IMR-90 (cell line): Measurements from ENCODE around the gene ADCYAP1R1. TPM values are rescaled to one million over a fixed set of nuclear protein-coding genes. Genes with fewer than 3 reads are reported as not detected.

Source experiments
- ATAC-seq: fragments of 200-7000 bp; cut with Tn5 transposase; 2 replicates; pipeline ENCODE4 v1.9.1; 2020; ENCODE audit warnings: low read depth, mild to moderate bottlenecking, moderate library complexity
- BruUV-seq: library from RNA; stranded (reverse); fragments of 400-500 nt; replicated peaks from 2 replicates; lab custom pipeline; 2021; lab: Mats Ljungman, UMichigan
- CTCF ChIA-PET: fragments of 300-600 bp; formaldehyde crosslinking; extraction: SDS; loops from one replicate; lab custom pipeline; 2021; ENCODE audit warnings: antibody characterized with exemption; lab: Yijun Ruan, JAX
- POLR2A ChIA-PET: fragments of 300-600 bp; sonication (Branson Sonifier 250); formaldehyde crosslinking; loops from one replicate; lab custom pipeline; 2022; ENCODE audit warnings: antibody characterized with exemption; ENCODE audit not compliant: unreplicated experiment; lab: Charles Lee
- DNase-seq: peaks from one replicate; pipeline ENCODE4 v3.0.0; 2013
- H2AFZ ChIP-seq: replicated peaks from 2 replicates; pipeline ENCODE3; 2013; ENCODE audit warnings: low read length, mild to moderate bottlenecking; ENCODE audit not compliant: poor library complexity
- H2AK5ac ChIP-seq: 2 replicates; pipeline ENCODE4 v1.6.1; 2013; ENCODE audit warnings: low read depth, low read length, inconsistent platforms
- H2AK9ac ChIP-seq: replicated peaks from 2 replicates; pipeline ENCODE3; 2013; ENCODE audit warnings: mild to moderate bottlenecking, low read depth, low read length, moderate library complexity; ENCODE audit not compliant: poor library complexity
- H2BK120ac ChIP-seq: 2 replicates; pipeline ENCODE4 v1.6.1; 2013; ENCODE audit warnings: low read depth, low read length, inconsistent platforms
- H2BK15ac ChIP-seq: 3 replicates; pipeline ENCODE4 v1.6.1; 2013; ENCODE audit warnings: low read depth, low read length, inconsistent platforms
- H2BK20ac ChIP-seq: 2 replicates; pipeline ENCODE4 v1.6.1; 2013; ENCODE audit warnings: low read depth, mild to moderate bottlenecking, inconsistent platforms, low read length, moderate library complexity
- H2BK5ac ChIP-seq: 2 replicates; pipeline ENCODE4 v1.6.1; 2013; ENCODE audit warnings: mild to moderate bottlenecking, low read depth, low read length, inconsistent platforms; ENCODE audit not compliant: poor library complexity, severe bottlenecking
- H3K14ac ChIP-seq: replicated peaks from 2 replicates; pipeline ENCODE4 v1.6.1; 2013; ENCODE audit warnings: low read depth, low read length, inconsistent platforms
- H3K18ac ChIP-seq: 2 replicates; pipeline ENCODE4 v1.6.1; 2013; ENCODE audit warnings: low read depth, low read length, control low read depth
- H3K23ac ChIP-seq: 2 replicates; pipeline ENCODE4 v1.6.1; 2013; ENCODE audit warnings: low read depth, low read length, inconsistent platforms
- H3K27ac ChIP-seq: 2 replicates; pipeline ENCODE4 v1.5.1; 2013; ENCODE audit warnings: mild to moderate bottlenecking, control low read depth, low read length; ENCODE audit not compliant: insufficient read depth
- H3K27me3 ChIP-seq: 2 replicates; pipeline ENCODE4 v1.6.1; 2013; ENCODE audit warnings: low read length; ENCODE audit not compliant: control insufficient read depth, insufficient read depth
- H3K36me3 ChIP-seq: 2 replicates; pipeline ENCODE4 v1.6.1; 2013; ENCODE audit warnings: low read length, mixed read lengths; ENCODE audit not compliant: control insufficient read depth, insufficient read depth
- H3K4ac ChIP-seq: 2 replicates; pipeline ENCODE4 v1.6.1; 2013; ENCODE audit warnings: low read depth, low read length, inconsistent platforms
- H3K4me1 ChIP-seq: 2 replicates; pipeline ENCODE4 v1.6.1; 2013; ENCODE audit warnings: low read length, mixed read lengths; ENCODE audit not compliant: control insufficient read depth, insufficient read depth
- H3K4me2 ChIP-seq: 2 replicates; pipeline ENCODE4 v1.6.1; 2013; ENCODE audit warnings: low read depth, mild to moderate bottlenecking, control low read depth, low read length, moderate library complexity
- H3K4me3 ChIP-seq: 2 replicates; pipeline ENCODE4 v1.5.1; 2013; ENCODE audit warnings: low read depth, mild to moderate bottlenecking, control low read depth, low read length, moderate library complexity; ENCODE audit not compliant: insufficient read depth
- H3K56ac ChIP-seq: 2 replicates; pipeline ENCODE4 v1.6.1; 2013; ENCODE audit warnings: low read length, inconsistent platforms; ENCODE audit not compliant: insufficient read depth; ENCODE audit errors: extremely low read depth
- H3K79me1 ChIP-seq, 2 experiments: 2 replicates each; pipeline ENCODE4 v1.6.1; 2013; ENCODE audit warnings: low read length in 2 of 2, inconsistent platforms in 1 of 2, low read depth in 1 of 2
- H3K9ac ChIP-seq: 2 replicates; pipeline ENCODE4 v1.6.1; 2013; ENCODE audit warnings: low read depth, low read length, control low read depth
- H3K9me1 ChIP-seq: 2 replicates; pipeline ENCODE4 v1.6.1; 2013; ENCODE audit warnings: low read length, inconsistent platforms; ENCODE audit not compliant: insufficient read depth
- H3K9me3 ChIP-seq: 2 replicates; pipeline ENCODE4 v1.6.1; 2013; ENCODE audit warnings: low read length; ENCODE audit not compliant: control insufficient read depth, insufficient read depth
- H4K20me1 ChIP-seq: 2 replicates; pipeline ENCODE4 v1.6.1; 2013; ENCODE audit warnings: low read length, inconsistent platforms; ENCODE audit not compliant: insufficient read depth
- H4K5ac ChIP-seq: 2 replicates; pipeline ENCODE4 v1.6.1; 2013; ENCODE audit warnings: mild to moderate bottlenecking, low read depth, low read length, control low read depth
- H4K8ac ChIP-seq, 2 experiments: 2 replicates each; pipeline ENCODE4 v1.6.1; 2013; ENCODE audit warnings: low read depth in 2 of 2, low read length in 2 of 2, control low read depth in 1 of 2, inconsistent platforms in 1 of 2
- H4K91ac ChIP-seq: 2 replicates; pipeline ENCODE4 v1.6.1; 2013; ENCODE audit warnings: low read depth, low read length, inconsistent platforms; ENCODE audit not compliant: insufficient read depth
- BHLHE40 ChIP-seq: fragments of 150-350 bp; IDR thresholded peaks from 2 replicates; pipeline ENCODE4 v1.6.1; 2016; ENCODE audit warnings: mild to moderate bottlenecking, low read depth, low read length
- WGBS, 2 experiments: methylation state at CpG; one replicate each; pipeline versions ENCODE4 v1.1.5 to v1.1.7; 2013; ENCODE audit warnings: missing lambda C conversion rate in 2 of 2; ENCODE audit not compliant: insufficient read length in 1 of 2; ENCODE audit errors: extremely low coverage in 2 of 2; 5-methylcytosine and 5-hydroxymethylcytosine counted together
- dilution Hi-C: fragments of 300-500 bp; cut with HindIII; formaldehyde crosslinking; loops from one replicate; pipeline ENCODE4 v1.14.3; 2018; ENCODE audit warnings: low sequenced_read_pairs; ENCODE audit not compliant: unreplicated experiment
- in situ Hi-C: fragments of 300-500 bp; cut with MboI; formaldehyde crosslinking; loops from 3 replicates; pipeline ENCODE4 v1.14.3; 2019; ENCODE audit warnings: low sequenced_read_pairs, inconsistent platforms, mixed read lengths
- intact Hi-C: fragments of 100-400 bp; cut with micrococcal nuclease; formaldehyde crosslinking; loops from 2 replicates; pipeline ENCODE4 v1.10.0; 2022
- polyA plus RNA-seq, 3 experiments: library from polyadenylated mRNA; depleted of rRNA; stranded (reverse); fragments of >200 nt; gene quantifications; 2 replicates each; pipeline ENCODE4 v1.2.3, GENCODE V29; 2012; ENCODE audit warnings: low replicate concordance in 1 of 3
- total RNA-seq: library from RNA; depleted of rRNA; stranded (reverse); fragments of >200 nt; gene quantifications from 2 replicates; pipeline ENCODE4 v1.2.3, GENCODE V29; 2012

The ADCYAP1R1 gene
- total and polyA plus RNA-seq, 2 of the 4 experiments (the other 2 are of a cell fraction): not detected

- H2BK15ac ChIP-seq: no peak overlapping the region
- H4K20me1 ChIP-seq: no peaks in the 10 kb centered on the region
- H2BK120ac ChIP-seq: no peak overlapping the region
- H3K4me1 ChIP-seq: no peaks in the 10 kb centered on the region
- BruUV-seq: no TSS peak
- no peak overlapping the region for H2BK5ac ChIP-seq
- POLR2A ChIA-PET: no interaction called here
- ATAC-seq (no peak), DNase-seq (no peak)
- H2AFZ ChIP-seq: peak overlapping the region; percentile 11
- TF ChIP-seq BHLHE40: no peak
- H3K9ac ChIP-seq: no peak overlapping the region
- H2AK5ac ChIP-seq: no peak overlapping the region
- no peak overlapping the region for H3K4ac ChIP-seq
- H3K23ac ChIP-seq: no peak overlapping the region
- H3K4me2 ChIP-seq: no peak overlapping the region
- H3K18ac ChIP-seq: no peak overlapping the region
- peaks cover 14% of the 10 kb centered on the region; the same call in 1 of the 2 replicates for H3K27me3 ChIP-seq
- H3K4me3 ChIP-seq: no peak overlapping the region
- no peak overlapping the region for H3K27ac ChIP-seq
- intact Hi-C loops (no loop called here), in situ Hi-C loops (no loop called here), dilution Hi-C loops (no loop called here)
- no peak overlapping the region for H4K91ac ChIP-seq
- WGBS, 2 experiments: 50% methylated on average over 1 of the region's 3 CpGs; no CpG with 5 or more reads in 1 of the 2 experiments
- H3K14ac ChIP-seq: no peak overlapping the region
- H4K5ac ChIP-seq: no peak overlapping the region
- H3K56ac ChIP-seq: no peak overlapping the region
- no peak overlapping the region for H2BK20ac ChIP-seq
- CTCF ChIA-PET: interaction anchor here (0.6 kb wide), 1 partner anchor 1188 kb away, joined by 3 read pairs; no protein-coding TSS in a partner anchor
- no peaks in the 10 kb centered on the region for H3K36me3 ChIP-seq
- no peaks in the 10 kb centered on the region for H3K79me1 ChIP-seq
- no peaks in the 10 kb centered on the region for H3K9me1 ChIP-seq
- H4K8ac ChIP-seq: no peak overlapping the region
- no peaks in the 10 kb centered on the region for H3K9me3 ChIP-seq
- no peak overlapping the region for H2AK9ac ChIP-seq
These were observed 29.4 kb upstream of the ADCYAP1R1 start for GRCh38 chr7:31022726-31023125.
